MM.1S (cell line): ENCODE results near the gene SH3RF1.

Source experiments
- CTCF ChIP-seq: fragments of 300-600 bp; sonication (generic); IDR thresholded peaks from 2 replicates; pipeline ENCODE4 v1.5.1; 2016; ENCODE audit warnings: antibody characterized with exemption, low read length, mixed read lengths
- EZH2 ChIP-seq: fragments of 300-600 bp; sonication (generic); optimal IDR thresholded peaks from 2 replicates; pipeline ENCODE3; 2017; ENCODE audit warnings: low read depth, mild to moderate bottlenecking, antibody characterized with exemption, low read length, mixed read lengths
- EZH2phosphoT487 ChIP-seq: fragments of 300-600 bp; sonication (generic); IDR thresholded peaks from 2 replicates; pipeline ENCODE4 v1.6.1; 2018; ENCODE audit warnings: antibody characterized with exemption, low read length

GRCh38 chr4:169225058-169225751, 45.6 kb downstream of the SH3RF1 start:
- TF ChIP-seq CTCF = no peak
- TF ChIP-seq EZH2 = no peak
- TF ChIP-seq EZH2phosphoT487 = no peak
